ENCODE data around the gene MCTP1.

MCTP1 gene

GRCh38 chr5:94791829-94792228 is 493.1 kb downstream of the MCTP1 start:
- Histone ChIP-seq H3K4me1 (ENCODE audit: control insufficient read depth, low read depth, low read length) (no peaks in the 10 kb centered on the region), H3K36me3 (ENCODE audit: control insufficient read depth, low read depth, low read length) (no peaks in the 10 kb centered on the region), H3K4me3 (ENCODE audit: low read length) (no peak overlapping the region), H3K9ac (ENCODE audit: low read length) (no peak overlapping the region), H3K27me3 (ENCODE audit: control insufficient read depth, insufficient read depth, low read length) (no peaks in the 10 kb centered on the region), H3K9me3 (ENCODE audit: control insufficient read depth, low read depth, low read length) (no peaks in the 10 kb centered on the region), H3K27ac (ENCODE audit: low read length) (no peak overlapping the region)

- no peak overlapping the region for H3K9ac ChIP-seq (ENCODE audit: low read length)
- no peaks in the 10 kb centered on the region for H3K27me3 ChIP-seq (ENCODE audit: control insufficient read depth, insufficient read depth, low read length)
- no peaks in the 10 kb centered on the region for H3K4me1 ChIP-seq (ENCODE audit: control insufficient read depth, low read depth, low read length)
- no peak overlapping the region for H3K27ac ChIP-seq (ENCODE audit: low read length)
- H3K4me3 ChIP-seq (ENCODE audit: low read length), result no peak overlapping the region
- no peaks in the 10 kb centered on the region for H3K36me3 ChIP-seq (ENCODE audit: control insufficient read depth, low read depth, low read length)
- H3K9me3 ChIP-seq (ENCODE audit: control insufficient read depth, low read depth, low read length), result no peaks in the 10 kb centered on the region
These were observed 496.4 kb downstream of the MCTP1 start for GRCh38 chr5:94788527-94788926.

GRCh38 chr5:94784536-94785505 is 500.1 kb downstream of the MCTP1 start:
- H3K27me3 ChIP-seq (ENCODE audit: control insufficient read depth, insufficient read depth, low read length), result no peaks in the 10 kb centered on the region
- no peak overlapping the region for H3K27ac ChIP-seq (ENCODE audit: low read length)
- H3K4me1 ChIP-seq (ENCODE audit: control insufficient read depth, low read depth, low read length), result no peaks in the 10 kb centered on the region
- H3K9me3 ChIP-seq (ENCODE audit: control insufficient read depth, low read depth, low read length), result no peaks in the 10 kb centered on the region
- no peak overlapping the region for H3K9ac ChIP-seq (ENCODE audit: low read length)
- no peak overlapping the region for H3K4me3 ChIP-seq (ENCODE audit: low read length)
- H3K36me3 ChIP-seq (ENCODE audit: control insufficient read depth, low read depth, low read length), result no peaks in the 10 kb centered on the region

- H3K36me3 ChIP-seq (ENCODE audit: control insufficient read depth, low read depth, low read length), result no peaks in the 10 kb centered on the region
- no peak overlapping the region for H3K9ac ChIP-seq (ENCODE audit: low read length)
- no peak overlapping the region for H3K27ac ChIP-seq (ENCODE audit: low read length)
- no peak overlapping the region for H3K4me3 ChIP-seq (ENCODE audit: low read length)
- H3K4me1 ChIP-seq (ENCODE audit: control insufficient read depth, low read depth, low read length), result peaks cover 3% of the 10 kb centered on the region
- H3K27me3 ChIP-seq (ENCODE audit: control insufficient read depth, insufficient read depth, low read length), result no peaks in the 10 kb centered on the region
- H3K9me3 ChIP-seq (ENCODE audit: control insufficient read depth, low read depth, low read length), result no peaks in the 10 kb centered on the region
These were observed 502.5 kb downstream of the MCTP1 start for GRCh38 chr5:94782383-94782782.

GRCh38 chr5:94779684-94780083 is 505.2 kb downstream of the MCTP1 start:
- no peak overlapping the region for H3K4me3 ChIP-seq (ENCODE audit: low read length)
- H3K36me3 ChIP-seq (ENCODE audit: control insufficient read depth, low read depth, low read length), result no peaks in the 10 kb centered on the region
- no peak overlapping the region for H3K9ac ChIP-seq (ENCODE audit: low read length)
- no peak overlapping the region for H3K27ac ChIP-seq (ENCODE audit: low read length)
- H3K27me3 ChIP-seq (ENCODE audit: control insufficient read depth, insufficient read depth, low read length), result no peaks in the 10 kb centered on the region
- H3K9me3 ChIP-seq (ENCODE audit: control insufficient read depth, low read depth, low read length), result no peaks in the 10 kb centered on the region
- H3K4me1 ChIP-seq (ENCODE audit: control insufficient read depth, low read depth, low read length), result peaks cover 3% of the 10 kb centered on the region

- Histone ChIP-seq H3K9me3 (ENCODE audit: control insufficient read depth, low read depth, low read length) (no peaks in the 10 kb centered on the region), H3K27ac (ENCODE audit: low read length) (no peak overlapping the region), H3K9ac (ENCODE audit: low read length) (no peak overlapping the region), H3K4me3 (ENCODE audit: low read length) (no peak overlapping the region), H3K4me1 (ENCODE audit: control insufficient read depth, low read depth, low read length) (peaks cover 3% of the 10 kb centered on the region), H3K36me3 (ENCODE audit: control insufficient read depth, low read depth, low read length) (no peaks in the 10 kb centered on the region), H3K27me3 (ENCODE audit: control insufficient read depth, insufficient read depth, low read length) (no peaks in the 10 kb centered on the region)
These were observed 506.2 kb downstream of the MCTP1 start for GRCh38 chr5:94778732-94779131.

- Histone ChIP-seq H3K9me3 (ENCODE audit: control insufficient read depth, low read depth, low read length) (no peaks in the 10 kb centered on the region), H3K4me1 (ENCODE audit: control insufficient read depth, low read depth, low read length) (peaks cover 3% of the 10 kb centered on the region), H3K36me3 (ENCODE audit: control insufficient read depth, low read depth, low read length) (no peaks in the 10 kb centered on the region), H3K4me3 (ENCODE audit: low read length) (no peak overlapping the region), H3K27me3 (ENCODE audit: control insufficient read depth, insufficient read depth, low read length) (no peaks in the 10 kb centered on the region), H3K27ac (ENCODE audit: low read length) (no peak overlapping the region), H3K9ac (ENCODE audit: low read length) (no peak overlapping the region)
These were observed 506.6 kb downstream of the MCTP1 start for GRCh38 chr5:94778299-94778698.

GRCh38 chr5:94777056-94777880 is 507.6 kb downstream of the MCTP1 start:
- Histone ChIP-seq H3K9me3 (ENCODE audit: control insufficient read depth, low read depth, low read length) (no peaks in the 10 kb centered on the region), H3K4me3 (ENCODE audit: low read length) (no peak overlapping the region), H3K27me3 (ENCODE audit: control insufficient read depth, insufficient read depth, low read length) (no peaks in the 10 kb centered on the region), H3K36me3 (ENCODE audit: control insufficient read depth, low read depth, low read length) (no peaks in the 10 kb centered on the region), H3K27ac (ENCODE audit: low read length) (no peak overlapping the region), H3K4me1 (ENCODE audit: control insufficient read depth, low read depth, low read length) (peaks cover 3% of the 10 kb centered on the region), H3K9ac (ENCODE audit: low read length) (no peak overlapping the region)

- Histone ChIP-seq H3K9ac (ENCODE audit: low read length) (no peak overlapping the region), H3K4me3 (ENCODE audit: low read length) (no peak overlapping the region), H3K27ac (ENCODE audit: low read length) (no peak overlapping the region), H3K9me3 (ENCODE audit: control insufficient read depth, low read depth, low read length) (no peaks in the 10 kb centered on the region), H3K36me3 (ENCODE audit: control insufficient read depth, low read depth, low read length) (no peaks in the 10 kb centered on the region), H3K4me1 (ENCODE audit: control insufficient read depth, low read depth, low read length) (peaks cover 3% of the 10 kb centered on the region), H3K27me3 (ENCODE audit: control insufficient read depth, insufficient read depth, low read length) (no peaks in the 10 kb centered on the region)
These were observed 508.7 kb downstream of the MCTP1 start for GRCh38 chr5:94776167-94776566.

- H3K9ac ChIP-seq (ENCODE audit: low read length), result no peak overlapping the region
- H3K27me3 ChIP-seq (ENCODE audit: control insufficient read depth, insufficient read depth, low read length), result no peaks in the 10 kb centered on the region
- H3K4me1 ChIP-seq (ENCODE audit: control insufficient read depth, low read depth, low read length), result peaks cover 3% of the 10 kb centered on the region
- no peaks in the 10 kb centered on the region for H3K9me3 ChIP-seq (ENCODE audit: control insufficient read depth, low read depth, low read length)
- no peak overlapping the region for H3K27ac ChIP-seq (ENCODE audit: low read length)
- no peaks in the 10 kb centered on the region for H3K36me3 ChIP-seq (ENCODE audit: control insufficient read depth, low read depth, low read length)
- H3K4me3 ChIP-seq (ENCODE audit: low read length), result no peak overlapping the region
These were observed 509.8 kb downstream of the MCTP1 start for GRCh38 chr5:94775088-94775487.

- Histone ChIP-seq H3K27me3 (ENCODE audit: control insufficient read depth, insufficient read depth, low read length) (no peaks in the 10 kb centered on the region), H3K9ac (ENCODE audit: low read length) (no peak overlapping the region), H3K36me3 (ENCODE audit: control insufficient read depth, low read depth, low read length) (no peaks in the 10 kb centered on the region), H3K27ac (ENCODE audit: low read length) (no peak overlapping the region), H3K9me3 (ENCODE audit: control insufficient read depth, low read depth, low read length) (no peaks in the 10 kb centered on the region), H3K4me1 (ENCODE audit: control insufficient read depth, low read depth, low read length) (no peaks in the 10 kb centered on the region), H3K4me3 (ENCODE audit: low read length) (no peak overlapping the region)
These were observed 513.2 kb downstream of the MCTP1 start for GRCh38 chr5:94771742-94772141.

Measured in iPS-18a (cell line).